HG03575 (cell line): ENCODE data around the gene TINAGL1.

Experiments
- ATAC-seq: cut with Tn5 transposase; IDR thresholded peaks from one replicate; pipeline ENCODE4 v1.9.1; 2021; ENCODE audit not compliant: unreplicated experiment, insufficient number of reproducible peaks, low FRiP score; ENCODE audit errors: extremely low read depth

TINAGL1 gene

DNA sequence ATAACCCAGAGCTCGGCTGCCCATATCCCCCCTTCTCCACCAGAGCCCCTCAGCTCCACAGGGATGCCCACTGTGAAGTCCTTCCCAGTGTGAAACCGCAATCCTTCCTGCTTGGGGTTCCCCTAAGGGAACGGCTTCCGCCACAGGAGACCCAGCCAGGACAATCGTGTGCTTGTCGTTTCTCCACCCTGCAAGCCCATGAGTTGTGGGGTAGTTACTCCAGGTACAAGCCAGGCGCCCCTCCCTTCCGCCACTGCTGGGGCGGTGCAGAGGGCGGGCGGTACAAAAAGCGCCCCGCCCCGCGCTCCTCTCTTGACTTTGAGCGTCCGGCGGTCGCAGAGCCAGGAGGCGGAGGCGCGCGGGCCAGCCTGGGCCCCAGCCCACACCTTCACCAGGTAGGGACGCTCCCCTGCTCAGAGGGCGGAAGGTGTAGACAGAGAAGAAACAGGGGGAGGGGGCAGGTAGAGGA, at the start of gene TINAGL1:
TSS of gene TINAGL1 (plus strand) at position 315 of the 469 bp plus-strand sequence. CDS start 634 bp downstream, outside the sequence.
- ATAC-seq = no peak

GRCh38 chr1:31529999-31530684, 46.2 kb upstream of the TINAGL1 start:
- no peak for ATAC-seq

- no peak for ATAC-seq
These were observed 44.9 kb upstream of the TINAGL1 start for GRCh38 chr1:31531177-31531999.

DNA sequence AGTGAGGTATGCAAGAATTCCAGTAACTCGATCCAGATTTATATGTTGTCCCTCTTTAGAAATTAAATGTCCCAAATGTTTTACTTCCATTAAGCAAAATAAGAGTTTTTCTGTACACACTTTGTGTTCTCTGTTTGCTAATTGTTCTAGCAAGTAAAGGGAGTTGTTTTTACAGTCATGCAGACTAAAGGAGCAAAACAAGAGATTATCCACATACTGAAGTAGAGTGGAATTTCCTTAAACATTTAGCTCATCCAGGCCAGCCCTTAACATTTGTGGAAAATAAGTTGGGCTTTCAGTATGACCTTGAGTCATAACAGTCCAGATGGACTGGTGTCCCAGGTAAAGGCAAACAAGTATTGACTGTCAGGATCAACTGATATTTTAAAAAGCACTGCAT, 44.1 kb upstream of the TINAGL1 start:
- ATAC-seq = no peak

GRCh38 chr1:31535561-31535960, 40.8 kb upstream of the TINAGL1 start:
- ATAC-seq = no peak

- no peak for ATAC-seq
These were observed 37.0 kb upstream of the TINAGL1 start for GRCh38 chr1:31539329-31539728.

DNA sequence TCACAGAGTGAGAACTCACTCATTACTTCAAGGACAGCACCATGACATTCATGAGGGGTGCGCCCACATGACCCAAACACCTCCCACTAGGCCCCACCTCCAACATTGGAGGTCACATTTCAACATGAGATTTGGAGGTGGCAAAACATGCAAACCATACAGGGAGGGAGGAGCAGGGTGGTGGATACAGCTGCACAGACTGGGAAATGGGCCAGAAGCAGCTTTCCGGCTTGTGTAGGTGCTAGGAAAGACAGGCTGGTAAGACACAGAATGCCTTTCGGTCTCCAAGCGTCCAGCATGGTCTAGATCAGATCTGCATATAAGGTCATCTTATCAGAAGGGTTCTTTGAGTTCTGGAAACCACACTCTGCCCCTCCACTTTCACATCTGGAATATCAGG, 35.1 kb upstream of the TINAGL1 start:
- ATAC-seq = no peak

GRCh38 chr1:31545927-31546540, 30.3 kb upstream of the TINAGL1 start:
- no peak for ATAC-seq

DNA sequence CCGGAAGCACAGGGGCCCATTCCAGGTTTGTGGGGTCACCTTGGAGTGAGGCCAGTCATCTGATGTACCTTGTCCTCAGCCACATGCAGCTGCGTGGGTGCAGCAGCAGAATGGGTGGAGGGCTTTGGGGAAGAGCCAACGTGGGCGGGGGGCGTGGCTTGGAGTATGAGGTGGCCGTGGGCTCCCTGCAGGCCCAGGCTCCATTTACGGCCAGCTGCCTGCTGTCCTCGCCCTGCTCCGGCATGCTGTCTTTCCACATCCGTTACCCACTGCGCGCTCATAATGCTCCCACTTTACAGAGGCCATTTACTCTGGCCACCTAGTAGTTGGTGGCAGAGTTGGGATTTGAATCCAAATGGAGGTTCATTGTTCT, 27.8 kb upstream of the TINAGL1 start:
- ATAC-seq = no peak

GRCh38 chr1:31548907-31549808, 27.2 kb upstream of the TINAGL1 start:
- ATAC-seq = no peak

DNA sequence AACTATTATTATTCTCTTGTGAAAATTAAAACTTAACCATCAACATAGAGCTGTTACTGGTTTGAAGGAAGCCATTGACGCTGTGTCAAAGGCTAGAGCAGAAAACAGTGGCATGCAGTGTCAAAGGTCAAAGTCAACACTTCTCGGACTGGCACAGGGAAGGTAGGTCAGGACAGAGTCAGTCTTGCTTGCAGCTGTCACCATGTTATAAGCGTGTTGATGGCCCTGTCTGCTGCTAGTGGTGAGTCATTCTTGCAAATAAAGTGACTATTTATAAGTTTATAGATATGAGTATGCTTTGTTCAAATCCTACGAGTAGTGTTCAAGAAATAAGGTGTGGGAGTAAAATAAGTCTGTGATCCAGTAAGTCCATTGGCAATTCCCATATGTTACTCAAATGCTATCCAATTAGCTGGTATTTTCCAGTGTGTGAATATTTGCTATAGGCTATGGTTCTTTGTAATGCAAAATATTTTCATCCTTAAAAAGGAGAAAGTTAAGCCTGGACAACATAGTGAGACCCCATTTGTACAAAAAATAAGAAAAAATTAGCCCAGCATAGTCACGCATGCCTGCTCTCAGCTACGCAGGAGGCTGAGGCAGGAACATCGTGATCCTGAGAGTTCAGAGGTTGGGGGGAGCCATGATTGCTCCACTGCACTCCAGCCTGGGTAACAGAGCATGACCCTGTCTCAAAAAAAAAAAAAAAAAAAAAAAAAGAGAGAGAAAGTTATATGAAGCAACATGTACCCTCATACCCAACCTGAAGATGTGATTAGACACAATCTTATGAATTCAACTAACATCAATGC, 26.3 kb upstream of the TINAGL1 start:
- no peak for ATAC-seq

DNA sequence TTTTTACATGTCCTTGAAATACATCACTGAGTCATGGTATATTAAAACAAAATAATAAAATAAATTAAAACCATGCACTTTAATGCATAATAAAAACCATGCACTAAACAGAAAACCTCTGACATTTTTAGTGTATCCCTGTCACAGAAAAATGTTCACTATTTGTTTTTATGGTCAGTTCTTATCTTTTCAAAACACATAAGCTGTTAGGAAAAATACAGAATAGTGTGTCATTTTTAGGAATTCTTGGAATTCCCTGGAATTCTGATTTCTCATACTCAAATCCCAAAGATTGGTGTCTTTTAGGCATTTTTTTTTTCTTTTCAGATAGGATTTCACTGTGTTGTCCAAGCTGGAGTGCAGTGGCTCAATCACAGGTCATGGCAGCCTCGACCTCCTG, 25.1 kb upstream of the TINAGL1 start:
- no peak for ATAC-seq

DNA sequence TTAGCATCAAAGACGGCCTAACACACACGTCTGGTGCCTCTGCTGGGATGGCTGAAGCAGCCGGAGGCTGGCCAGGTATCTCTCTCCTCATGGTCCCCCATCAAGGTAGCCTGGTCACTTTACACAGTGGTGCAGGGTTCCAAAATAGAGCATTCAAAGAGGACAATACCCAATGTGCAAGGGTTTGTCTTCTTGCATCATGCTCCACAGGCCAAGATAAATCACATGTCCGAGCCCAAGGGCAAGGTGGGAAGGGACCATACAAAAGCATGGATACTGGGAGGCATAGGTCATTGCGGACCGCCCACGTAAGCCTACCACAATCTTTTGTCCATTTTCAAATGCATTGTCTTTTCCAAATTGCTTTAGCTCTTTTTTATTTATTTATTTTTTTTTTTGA, 23.8 kb upstream of the TINAGL1 start:
- no peak for ATAC-seq

DNA sequence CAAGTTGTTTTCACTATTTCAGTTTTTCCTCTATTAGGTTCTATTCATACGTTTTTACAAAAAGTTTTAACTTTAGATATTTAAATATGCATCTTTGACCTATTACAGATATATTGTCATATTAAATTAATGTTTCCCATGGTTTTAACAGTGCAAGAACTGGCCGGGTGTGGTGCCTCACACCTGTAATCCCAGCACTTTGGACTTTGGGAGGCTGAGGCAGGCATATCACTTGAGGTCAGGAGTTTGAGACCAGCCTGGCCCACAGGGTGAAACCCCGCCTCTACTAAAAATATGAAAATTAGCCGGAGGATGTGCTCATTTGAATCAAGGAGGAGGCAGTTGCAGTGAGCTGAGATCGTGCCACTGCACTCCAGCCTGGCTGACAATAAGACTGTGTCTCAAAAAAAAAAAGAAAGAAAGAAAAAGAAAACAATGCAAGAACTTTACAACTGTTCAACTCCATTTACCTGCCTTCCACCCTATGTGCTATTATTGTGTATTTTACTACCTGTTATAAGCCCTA, 19.8 kb upstream of the TINAGL1 start:
- no peak for ATAC-seq

DNA sequence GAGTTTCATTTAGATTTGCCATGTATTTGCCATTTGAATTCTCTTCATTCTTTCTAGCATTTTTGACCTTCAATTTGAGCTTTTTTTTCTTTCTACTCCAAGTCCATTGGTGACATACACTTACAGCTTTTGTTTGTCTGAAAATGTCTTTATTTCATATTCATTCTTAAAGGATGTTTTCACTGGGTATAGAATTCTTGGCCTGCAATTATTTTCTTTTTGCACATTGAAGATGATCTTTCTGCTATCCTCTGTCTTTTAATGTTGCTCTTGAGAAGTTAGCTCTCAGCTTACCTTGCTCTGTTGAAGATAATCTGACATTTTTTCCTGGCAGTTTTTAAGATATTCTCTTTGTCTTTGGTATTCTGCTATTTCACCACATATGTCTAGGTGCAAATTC, 16.6 kb upstream of the TINAGL1 start:
- ATAC-seq = no peak

GRCh38 chr1:31560394-31560793, 15.9 kb upstream of the TINAGL1 start:
- ATAC-seq = no peak

DNA sequence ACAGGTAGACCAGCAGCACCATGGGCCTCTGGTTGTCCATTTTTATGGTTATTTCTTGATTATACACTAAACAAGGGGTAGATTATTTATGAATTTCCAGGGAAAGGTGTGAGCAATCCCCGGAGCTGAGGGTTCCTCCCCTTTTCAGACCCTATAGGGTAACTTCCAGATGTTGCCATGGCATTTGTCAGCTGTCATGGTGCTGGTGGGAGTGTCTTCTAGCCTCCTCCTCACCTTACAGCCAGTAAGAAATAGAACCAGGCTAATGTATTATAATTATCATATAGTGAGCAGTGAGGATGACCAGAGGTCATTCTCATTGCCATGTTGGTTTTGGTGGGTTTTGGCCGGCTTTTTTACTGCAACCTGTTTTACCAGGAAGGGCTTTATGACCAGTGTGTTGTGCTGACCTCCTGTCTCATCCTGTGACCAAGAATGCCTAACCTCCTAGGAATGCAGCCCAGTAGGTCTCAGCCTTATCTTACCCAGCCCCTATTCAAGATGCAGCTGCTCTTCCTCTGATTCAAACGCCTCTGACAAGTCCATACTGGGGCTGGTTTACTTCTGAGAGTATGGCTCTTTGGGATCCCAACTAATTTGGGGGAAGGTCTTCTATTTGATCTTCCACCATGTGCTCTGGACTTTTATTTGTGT, 13.5 kb upstream of the TINAGL1 start:
- ATAC-seq = no peak

GRCh38 chr1:31564606-31564989, 11.7 kb upstream of the TINAGL1 start:
- ATAC-seq = no peak
